MCF 10A (cell line): ENCODE measurements around the gene GRID1. TPM values are rescaled to one million over a fixed set of nuclear protein-coding genes. Genes with fewer than 3 reads are reported as not detected.

Experiments used
- BruUV-seq: library from RNA; stranded (reverse); fragments of 400-500 nt; replicated peaks from 2 replicates; lab custom pipeline; 2021; lab: Mats Ljungman, UMichigan
- CTCF ChIA-PET: fragments of 300-600 bp; sonication (Branson Sonifier 250); formaldehyde crosslinking; extraction: SDS; loops from one replicate; lab custom pipeline; 2021; ENCODE audit warnings: antibody characterized with exemption, inconsistent platforms; lab: Yijun Ruan, JAX
- POLR2A ChIA-PET: fragments of 300-600, 350-650 bp; sonication (Branson Sonifier 250); formaldehyde crosslinking; extraction: SDS; loops from one replicate; lab custom pipeline; 2020; ENCODE audit warnings: antibody characterized with exemption, inconsistent platforms; lab: Yijun Ruan, JAX
- DNase-seq: peaks from one replicate; pipeline ENCODE4 v3.0.0-alpha.2; 2018; ENCODE audit not compliant: unreplicated experiment
- H3K27ac Mint-ChIP-seq: one replicate; pipeline ENCODE4 v1.8.0; 2022; ENCODE audit warnings: mild to moderate bottlenecking, low read depth, mixed read lengths; ENCODE audit not compliant: unreplicated experiment
- H3K27me3 Mint-ChIP-seq: one replicate; pipeline ENCODE4 v1.8.0; 2022; ENCODE audit warnings: mixed read lengths; ENCODE audit not compliant: insufficient read depth, unreplicated experiment
- H3K36me3 Mint-ChIP-seq: one replicate; pipeline ENCODE4 v1.8.0; 2022; ENCODE audit warnings: mild to moderate bottlenecking, moderate library complexity, mixed read lengths; ENCODE audit not compliant: insufficient read depth, unreplicated experiment
- H3K4me1 Mint-ChIP-seq: one replicate; pipeline ENCODE4 v1.8.0; 2022; ENCODE audit warnings: mixed read lengths; ENCODE audit not compliant: insufficient read depth, unreplicated experiment
- H3K4me3 Mint-ChIP-seq: one replicate; pipeline ENCODE4 v1.8.0; 2022; ENCODE audit warnings: mild to moderate bottlenecking, moderate library complexity, mixed read lengths; ENCODE audit not compliant: unreplicated experiment
- H3K9me3 Mint-ChIP-seq: one replicate; pipeline ENCODE4 v1.8.0; 2022; ENCODE audit warnings: mixed read lengths; ENCODE audit not compliant: unreplicated experiment
- intact Hi-C: fragments of 100-400 bp; cut with micrococcal nuclease; formaldehyde crosslinking; loops from 2 replicates; pipeline ENCODE4 v1.14.1; 2022
- total RNA-seq: library from RNA; stranded (reverse); gene quantifications from 2 replicates; pipeline ENCODE4 v1.2.3, GENCODE V29; 2022
- TF ChIP-seq, protein P1 (sequence below): fragments of 200-600 bp; IDR thresholded peaks from one replicate; pipeline ENCODE4 v1.8.0; 2022; ENCODE audit warnings: antibody characterized with exemption, mild to moderate bottlenecking; ENCODE audit not compliant: unreplicated experiment

GRID1 gene
- total RNA-seq, 1 experiment from 2014 or later = not detected

DNA sequence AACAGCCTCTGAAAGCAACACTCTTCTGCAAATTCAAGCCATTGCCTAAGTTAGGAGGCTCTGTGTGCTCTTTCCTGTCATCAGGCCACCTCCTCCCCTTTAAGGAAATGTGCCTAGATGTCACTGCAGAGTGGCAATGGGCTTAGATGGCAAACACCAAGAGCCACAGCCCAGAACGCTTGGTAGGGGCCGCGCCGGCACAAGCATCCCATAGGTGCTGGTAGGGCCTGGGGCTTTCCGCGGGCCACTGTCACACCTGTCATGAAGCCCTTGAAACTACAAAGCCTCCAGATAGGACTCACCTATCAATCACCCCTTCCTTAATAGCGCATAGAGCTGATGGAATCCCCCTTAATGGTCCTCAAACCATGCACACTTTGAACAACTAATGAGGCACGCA lies 299.9 kb downstream of the GRID1 start:
- Mint-ChIP-seq H3K4me3 (no peak overlapping the region), H3K4me1 (no peaks in the 10 kb centered on the region), H3K36me3 (no peaks in the 10 kb centered on the region), H3K27me3 (no peaks in the 10 kb centered on the region), H3K27ac (no peak overlapping the region), H3K9me3 (peaks cover 11% of the 10 kb centered on the region)
- ChIA-PET CTCF (no interaction called here), POLR2A (no interaction called here)
- intact Hi-C loops = no loop called here
- DNase-seq = no peak
- BruUV-seq = no TSS peak
- TF ChIP-seq, protein P1, sequence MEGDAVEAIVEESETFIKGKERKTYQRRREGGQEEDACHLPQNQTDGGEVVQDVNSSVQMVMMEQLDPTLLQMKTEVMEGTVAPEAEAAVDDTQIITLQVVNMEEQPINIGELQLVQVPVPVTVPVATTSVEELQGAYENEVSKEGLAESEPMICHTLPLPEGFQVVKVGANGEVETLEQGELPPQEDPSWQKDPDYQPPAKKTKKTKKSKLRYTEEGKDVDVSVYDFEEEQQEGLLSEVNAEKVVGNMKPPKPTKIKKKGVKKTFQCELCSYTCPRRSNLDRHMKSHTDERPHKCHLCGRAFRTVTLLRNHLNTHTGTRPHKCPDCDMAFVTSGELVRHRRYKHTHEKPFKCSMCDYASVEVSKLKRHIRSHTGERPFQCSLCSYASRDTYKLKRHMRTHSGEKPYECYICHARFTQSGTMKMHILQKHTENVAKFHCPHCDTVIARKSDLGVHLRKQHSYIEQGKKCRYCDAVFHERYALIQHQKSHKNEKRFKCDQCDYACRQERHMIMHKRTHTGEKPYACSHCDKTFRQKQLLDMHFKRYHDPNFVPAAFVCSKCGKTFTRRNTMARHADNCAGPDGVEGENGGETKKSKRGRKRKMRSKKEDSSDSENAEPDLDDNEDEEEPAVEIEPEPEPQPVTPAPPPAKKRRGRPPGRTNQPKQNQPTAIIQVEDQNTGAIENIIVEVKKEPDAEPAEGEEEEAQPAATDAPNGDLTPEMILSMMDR = no peak

DNA sequence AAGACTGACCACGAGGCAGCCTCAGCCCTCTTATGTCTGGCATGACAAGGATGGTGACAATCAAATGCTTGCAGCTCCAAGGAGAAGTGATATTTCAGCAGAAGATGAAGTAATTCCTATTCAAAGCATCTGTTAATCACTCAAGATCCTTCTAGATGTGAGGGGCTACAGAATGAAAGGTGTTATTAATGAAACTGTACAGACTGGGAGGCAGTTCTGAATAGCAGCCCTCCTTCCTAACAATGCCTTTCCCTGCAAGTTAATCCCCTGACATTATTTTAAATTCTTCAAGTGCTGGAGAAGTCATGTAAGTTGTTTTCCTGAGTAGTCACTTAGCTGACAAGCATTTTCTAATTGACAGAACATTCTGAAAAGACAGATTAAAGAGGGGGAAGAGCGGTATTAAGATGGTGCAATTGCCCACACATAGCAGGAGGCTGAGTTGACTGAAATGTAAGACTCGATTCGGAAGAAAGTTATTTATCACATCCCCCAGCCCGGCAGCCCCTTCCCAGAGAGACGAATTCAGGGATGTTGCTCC lies 300.8 kb downstream of the GRID1 start:
- no peak overlapping the region for H3K27ac Mint-ChIP-seq
- TF ChIP-seq, protein P1 = no peak
- H3K27me3 Mint-ChIP-seq = no peaks in the 10 kb centered on the region
- ChIA-PET CTCF (no interaction called here), POLR2A (interaction anchor here (1.6 kb wide), 1 partner anchor 10 kb away, joined by 3 read pairs; no protein-coding TSS in a partner anchor)
- DNase-seq = no peak
- peaks cover 15% of the 10 kb centered on the region for H3K9me3 Mint-ChIP-seq
- H3K36me3 Mint-ChIP-seq = no peaks in the 10 kb centered on the region
- BruUV-seq = no TSS peak
- no peaks in the 10 kb centered on the region for H3K4me1 Mint-ChIP-seq
- intact Hi-C loops = no loop called here
- no peak overlapping the region for H3K4me3 Mint-ChIP-seq

DNA sequence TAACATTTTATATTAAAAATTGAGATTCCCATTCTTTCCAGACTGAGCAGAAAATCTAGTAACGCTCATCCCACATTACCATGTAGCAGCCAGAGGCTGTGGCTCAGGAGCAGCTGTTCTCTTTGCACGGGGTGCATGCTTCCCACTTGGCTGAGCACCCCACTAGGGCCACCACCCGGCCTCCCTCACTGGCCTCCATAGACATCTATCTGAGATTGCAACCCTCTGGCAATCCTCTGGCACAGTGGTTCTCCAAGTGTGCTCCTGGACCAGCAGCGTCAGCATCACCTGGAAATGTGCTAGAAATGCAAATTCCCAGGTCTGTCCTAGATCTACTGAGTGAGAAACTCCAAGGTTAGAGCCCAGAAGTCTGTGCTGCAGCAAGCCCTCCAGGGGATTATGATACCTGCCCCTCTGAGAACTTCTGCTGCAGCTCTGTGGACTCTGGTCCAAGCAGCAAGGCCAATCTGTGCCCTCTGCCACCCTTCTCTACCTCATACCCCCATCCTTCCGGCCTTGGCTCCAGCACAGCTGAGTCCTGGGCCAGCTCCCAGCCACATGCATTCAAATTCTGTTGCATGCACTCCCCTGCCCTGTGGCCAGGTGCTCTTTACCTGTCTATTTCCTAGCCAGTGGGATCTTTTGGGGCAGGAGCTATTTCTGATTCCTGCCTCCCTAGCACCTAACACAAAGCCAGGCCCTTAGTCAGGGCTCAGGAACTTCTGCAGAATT lies 301.5 kb downstream of the GRID1 start:
- no peaks in the 10 kb centered on the region for H3K36me3 Mint-ChIP-seq
- H3K9me3 Mint-ChIP-seq = peaks cover 16% of the 10 kb centered on the region
- ChIA-PET CTCF (interaction anchor here (0.6 kb wide), 1 partner anchor 69 kb away, joined by 3 read pairs; no protein-coding TSS in a partner anchor), POLR2A (interaction anchor here (1.6 kb wide), 1 partner anchor 11 kb away, joined by 3 read pairs; no protein-coding TSS in a partner anchor)
- DNase-seq = no peak
- TF ChIP-seq, protein P1 = no peak
- intact Hi-C loops = no loop called here
- no TSS peak for BruUV-seq
- H3K27me3 Mint-ChIP-seq = no peaks in the 10 kb centered on the region
- no peak overlapping the region for H3K4me3 Mint-ChIP-seq
- no peak overlapping the region for H3K27ac Mint-ChIP-seq
- no peaks in the 10 kb centered on the region for H3K4me1 Mint-ChIP-seq

DNA sequence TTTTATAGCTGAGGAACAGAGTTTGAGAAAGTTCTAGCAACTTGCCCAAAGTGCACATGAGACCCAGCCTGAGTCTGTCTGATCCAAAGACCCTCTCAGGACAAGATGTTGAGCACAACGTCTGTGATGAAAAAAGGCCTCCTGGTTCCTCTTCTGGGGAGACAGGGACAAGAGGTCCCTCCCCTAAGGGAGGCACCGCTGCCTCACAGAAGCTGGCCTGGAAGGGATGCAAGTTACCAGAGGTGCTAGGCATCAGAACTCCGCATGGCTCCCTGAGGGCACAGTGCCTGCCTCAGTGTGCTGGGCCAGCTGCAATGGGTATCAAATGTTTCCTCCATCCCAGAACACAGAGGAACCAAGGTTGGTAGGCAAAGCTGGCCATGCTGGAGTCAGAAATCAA lies 302.4 kb downstream of the GRID1 start:
- no peaks in the 10 kb centered on the region for H3K36me3 Mint-ChIP-seq
- no peak for DNase-seq
- H3K9me3 Mint-ChIP-seq = peaks cover 16% of the 10 kb centered on the region
- intact Hi-C loops = no loop called here
- POLR2A ChIA-PET = interaction anchor here (1.6 kb wide), 1 partner anchor 12 kb away, joined by 3 read pairs; no protein-coding TSS in a partner anchor
- H3K27me3 Mint-ChIP-seq = no peaks in the 10 kb centered on the region
- H3K27ac Mint-ChIP-seq = no peak overlapping the region
- BruUV-seq = no TSS peak
- no peak overlapping the region for H3K4me3 Mint-ChIP-seq
- CTCF ChIA-PET = interaction anchor here (0.6 to 0.7 kb wide), 3 partner anchors 68 to 531 kb away, joined by 3 read pairs; no protein-coding TSS in a partner anchor
- H3K4me1 Mint-ChIP-seq = no peaks in the 10 kb centered on the region
- TF ChIP-seq, protein P1 = no peak
